Activated gamma-delta T cell treated with anti-CD3 and anti-CD28 coated beads, Interleukin-2, amount 50 U/mL, for 16 hours (primary cell): ENCODE measurements around the gene CSNK1D.

Experiments
- DNase-seq: peaks from one replicate; pipeline ENCODE4 v3.0.0-alpha.2; 2020; ENCODE audit warnings: low read depth

Gene CSNK1D

GRCh38 chr17:82240506-82241182 is 32.9 kb downstream of the CSNK1D start:
- DNase-seq = no peak

- DNase-seq = no peak
These were observed 33.5 kb downstream of the CSNK1D start for GRCh38 chr17:82239926-82240505.

- DNase-seq = no peak
These were observed 34.0 kb downstream of the CSNK1D start for GRCh38 chr17:82239401-82239925.

- DNase-seq = no peak
These were observed 34.9 kb downstream of the CSNK1D start for GRCh38 chr17:82238472-82239201.

GRCh38 chr17:82237746-82238471 is 35.6 kb downstream of the CSNK1D start:
- DNase-seq = no peak

GRCh38 chr17:82237083-82237745 is 36.3 kb downstream of the CSNK1D start:
- DNase-seq = no peak

- DNase-seq = no peak
These were observed 37.1 kb downstream of the CSNK1D start for GRCh38 chr17:82236142-82236971.

GRCh38 chr17:82235775-82236141 is 37.7 kb downstream of the CSNK1D start:
- DNase-seq = no peak

- no peak for DNase-seq
These were observed 38.3 kb downstream of the CSNK1D start for GRCh38 chr17:82235056-82235774.

- no peak for DNase-seq
These were observed 39.1 kb downstream of the CSNK1D start for GRCh38 chr17:82234211-82235055.

GRCh38 chr17:82232876-82233785 is 40.4 kb downstream of the CSNK1D start:
- DNase-seq = no peak

GRCh38 chr17:82232322-82232820 is 41.1 kb downstream of the CSNK1D start:
- no peak for DNase-seq

- DNase-seq = no peak
These were observed 41.8 kb downstream of the CSNK1D start for GRCh38 chr17:82231562-82232321.

- DNase-seq = no peak
These were observed 42.3 kb downstream of the CSNK1D start for GRCh38 chr17:82231312-82231561.

- DNase-seq = no peak
These were observed 42.7 kb downstream of the CSNK1D start for GRCh38 chr17:82230609-82231311.

- no peak for DNase-seq
These were observed 43.5 kb downstream of the CSNK1D start for GRCh38 chr17:82229698-82230608.
